Activated CD8-positive, alpha-beta memory T cell treated with anti-CD3 and anti-CD28 coated beads for 1 hour (primary cell): ENCODE results near the gene ADM2.

Experiments used
- DNase-seq, 2 donors: peaks; one replicate each; pipeline ENCODE4 v3.0.0-alpha.2; 2020; ENCODE audit warnings: low read depth in 1 of 2; ENCODE audit errors: extremely low read depth in 1 of 2

Gene ADM2

GRCh38 chr22:50445071-50445879 is 36.1 kb upstream of the ADM2 start:
- peak in 1 of 2 donors; percentile 24 for DNase-seq

DNA sequence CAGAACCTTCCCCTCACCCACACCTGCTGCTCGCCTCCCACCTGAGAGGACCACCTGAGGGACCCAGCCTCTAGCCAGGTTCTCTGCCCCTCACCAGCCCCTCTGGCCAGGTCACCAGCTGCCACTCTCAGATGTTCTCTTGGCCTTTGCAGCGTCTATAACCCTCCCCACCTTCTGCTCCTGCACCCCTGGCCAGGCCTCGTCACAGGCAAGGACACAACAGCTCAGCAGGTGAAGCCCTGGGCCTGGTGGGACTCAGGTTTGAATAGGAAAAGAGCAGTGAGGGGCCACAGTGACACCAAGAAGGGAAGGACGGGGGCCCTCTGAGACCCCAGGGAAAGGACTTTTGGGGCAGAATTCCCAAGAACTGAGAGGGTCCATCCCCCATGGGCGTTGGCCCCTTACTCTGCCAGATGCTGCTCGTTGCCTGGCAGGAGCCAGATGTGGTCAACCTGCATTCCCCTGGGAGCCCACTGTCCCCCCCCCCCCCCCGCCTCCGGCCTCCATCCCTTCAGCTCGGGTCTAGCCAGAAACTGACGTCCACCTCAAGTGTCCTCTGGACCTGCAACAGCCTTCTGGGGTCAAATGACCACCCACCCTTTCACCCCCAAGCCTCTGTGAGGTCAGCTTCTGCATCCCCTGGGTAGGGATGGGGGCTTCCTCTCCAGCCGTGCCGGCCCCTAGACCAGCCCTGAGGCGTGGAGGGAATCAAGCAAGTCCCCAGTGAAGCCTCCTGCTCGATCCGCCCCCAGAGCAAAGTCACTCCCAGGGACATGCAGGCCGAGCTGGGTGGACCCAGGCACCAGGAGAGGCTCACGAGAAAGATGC is 35.2 kb upstream of the ADM2 start:
- DNase-seq, result no peak

- no peak for DNase-seq
Observed at GRCh38 chr22:50446708-50447575, 34.4 kb upstream of the ADM2 start.

GRCh38 chr22:50447576-50448551 is 33.5 kb upstream of the ADM2 start:
- no peak for DNase-seq

GRCh38 chr22:50452649-50453048 is 28.7 kb upstream of the ADM2 start:
- DNase-seq, result no peak

GRCh38 chr22:50454556-50455075 is 26.7 kb upstream of the ADM2 start:
- DNase-seq, result no peak

- no peak for DNase-seq
Observed at GRCh38 chr22:50455201-50455600, 26.1 kb upstream of the ADM2 start.

- DNase-seq, result no peak
Observed at GRCh38 chr22:50456026-50456425, 25.3 kb upstream of the ADM2 start.

DNA sequence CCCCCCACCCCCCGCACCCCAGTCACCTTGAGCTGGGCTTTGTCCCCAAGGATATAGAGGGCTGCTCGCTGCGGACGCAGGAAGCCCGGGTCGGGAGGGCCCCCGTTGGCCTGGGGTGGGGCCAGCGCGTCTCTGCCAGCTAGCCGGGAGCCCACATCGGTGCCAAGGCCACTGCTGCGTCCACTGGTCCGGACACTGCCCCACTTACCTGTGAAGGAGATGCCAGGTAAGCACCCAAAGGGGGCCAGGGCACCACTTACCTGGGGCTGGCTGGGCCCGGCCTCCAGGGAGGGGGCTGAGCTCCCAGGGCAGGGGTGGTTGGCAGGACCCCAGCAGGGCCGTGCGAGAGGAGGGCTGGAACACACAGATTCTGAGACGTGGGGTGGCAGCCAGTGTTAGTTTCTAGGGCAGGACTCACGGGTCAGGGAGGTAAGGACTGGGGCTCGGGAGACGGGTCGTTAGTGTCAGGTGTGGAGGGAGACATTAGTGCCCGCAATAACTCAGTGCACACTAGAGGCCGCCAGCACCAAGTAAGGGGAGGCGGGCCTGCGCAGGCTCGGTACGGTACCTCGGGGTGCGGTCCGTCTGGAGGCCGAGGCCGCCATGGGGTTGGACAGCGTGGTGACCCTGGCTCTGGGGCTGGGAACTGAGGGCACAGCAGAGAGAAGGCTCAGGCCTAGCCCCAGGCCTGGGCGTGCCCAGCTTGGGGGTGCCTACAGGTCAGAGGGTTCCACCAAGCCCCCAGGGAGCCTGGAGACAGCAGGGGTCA is 24.7 kb upstream of the ADM2 start:
- no peak for DNase-seq

DNA sequence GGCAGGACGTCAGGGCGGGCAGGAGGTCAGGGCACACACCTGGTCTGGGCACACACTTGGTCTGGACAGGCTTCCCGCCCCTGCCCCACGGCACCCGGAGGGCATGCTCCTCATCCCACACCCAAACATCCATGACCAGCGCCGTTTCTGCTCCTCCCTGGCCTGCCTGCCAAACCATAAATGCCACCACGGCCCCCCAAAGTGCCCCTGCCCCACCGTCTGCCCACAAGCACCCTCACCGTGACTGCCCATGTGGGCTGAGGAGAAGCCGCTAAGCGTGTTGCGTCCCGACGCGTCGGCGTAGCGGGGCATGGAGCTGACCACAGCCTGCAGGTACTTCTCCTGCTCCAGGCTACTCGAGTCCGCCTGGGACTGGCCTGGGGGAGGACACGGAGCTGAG is 22.3 kb upstream of the ADM2 start:
- no peak for DNase-seq

DNA sequence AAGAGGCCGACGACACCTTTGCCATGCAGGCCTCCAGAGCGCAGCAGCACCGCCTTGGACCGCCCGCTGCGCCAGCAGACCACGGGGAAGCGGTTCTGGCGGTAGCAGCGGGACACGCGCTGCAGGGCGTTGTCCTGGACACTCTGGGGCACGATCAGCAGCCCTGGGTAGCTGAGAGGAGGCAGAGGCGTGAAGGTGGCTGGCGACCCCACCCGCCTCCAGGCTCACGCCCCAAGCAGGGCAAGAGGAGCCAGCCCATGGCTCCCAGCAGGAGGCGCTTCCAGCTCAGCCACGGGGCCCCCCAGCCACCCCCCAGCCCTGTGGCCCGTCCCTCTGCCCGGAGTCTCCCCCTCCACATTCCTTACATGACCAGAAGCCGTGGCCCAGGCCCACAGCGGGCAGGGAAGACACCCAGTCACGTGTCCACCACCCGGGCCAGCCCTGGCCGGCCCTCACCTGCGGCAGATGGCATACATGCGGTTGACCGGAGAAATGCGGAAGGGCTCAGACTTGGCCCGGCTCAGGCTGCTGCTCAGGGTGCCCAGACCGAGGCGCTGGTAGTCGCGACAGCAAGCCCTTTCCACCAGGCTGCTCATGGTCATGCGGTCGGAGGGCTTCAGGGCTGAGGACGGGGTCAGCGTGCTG is 21.7 kb upstream of the ADM2 start:
- DNase-seq, result no peak

- DNase-seq, result no peak
Observed at GRCh38 chr22:50460938-50461337, 20.4 kb upstream of the ADM2 start.

DNA sequence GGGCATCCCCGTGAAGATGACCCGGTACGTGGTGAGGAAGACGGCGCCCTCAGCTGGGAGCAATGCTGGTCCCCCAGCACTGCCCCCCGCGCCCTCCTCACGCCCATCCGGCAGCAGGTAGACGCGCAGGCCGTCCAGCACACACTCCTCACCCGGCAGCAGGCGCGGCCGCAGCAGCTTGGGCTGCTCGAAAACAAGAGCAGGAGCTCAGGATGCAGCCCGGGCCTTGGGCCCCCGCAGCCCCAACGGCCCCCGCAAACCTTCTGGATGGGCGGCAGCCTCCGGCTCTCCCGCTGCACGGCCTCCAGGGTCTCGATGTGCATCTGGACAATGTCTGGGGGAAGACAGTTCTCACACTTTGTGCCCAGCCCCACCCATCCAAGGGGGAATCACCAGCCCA is 19.8 kb upstream of the ADM2 start:
- DNase-seq, result no peak

DNA sequence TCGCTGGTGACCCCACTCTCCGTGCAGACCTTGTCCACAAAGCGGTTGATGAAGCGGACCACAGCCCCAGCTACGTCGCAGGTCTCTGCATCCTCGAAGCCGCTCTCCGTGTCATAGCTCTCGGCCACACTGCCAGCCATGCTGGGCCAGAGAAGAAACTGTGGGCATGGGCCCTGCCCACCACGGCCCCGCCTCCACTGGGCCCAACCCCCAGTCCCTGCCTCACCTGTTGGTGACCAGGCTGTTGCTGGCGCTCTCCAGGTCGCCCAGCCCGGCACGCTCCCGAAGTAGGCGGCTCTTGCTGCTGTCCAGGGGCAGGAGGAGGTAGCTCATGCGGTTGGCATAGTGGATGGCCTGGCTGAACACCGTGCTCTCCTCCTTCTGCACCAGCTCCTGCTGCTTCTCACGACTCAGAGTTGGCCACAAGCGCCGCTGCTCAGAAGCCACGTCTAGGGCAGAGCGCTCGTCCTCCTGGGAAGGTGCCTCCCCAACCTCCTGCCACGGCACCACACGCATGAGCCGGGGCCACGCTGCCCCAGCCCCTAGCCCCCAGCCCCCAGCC is 19.3 kb upstream of the ADM2 start:
- no peak for DNase-seq

GRCh38 chr22:50463188-50463900 is 18.0 kb upstream of the ADM2 start:
- DNase-seq, result no peak

DNA sequence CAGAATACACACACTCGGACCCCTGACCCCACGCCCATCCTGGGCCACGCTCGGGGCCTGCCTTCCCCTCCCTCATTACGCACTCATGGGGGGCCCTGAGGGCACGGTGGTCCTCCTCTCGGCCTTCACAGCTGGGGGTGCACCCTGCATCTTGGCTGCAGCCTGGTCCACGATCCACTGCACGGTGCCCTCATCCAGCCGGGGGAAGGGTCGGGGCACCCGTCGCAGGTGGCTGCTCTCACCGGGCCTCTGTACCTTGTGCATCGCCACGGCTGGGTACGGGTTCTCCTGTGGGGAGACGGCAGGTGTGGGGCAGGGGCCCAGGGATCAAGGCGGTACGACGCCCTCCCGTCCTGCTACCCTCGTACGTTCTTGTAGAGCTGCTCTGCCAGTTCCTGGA is 16.9 kb upstream of the ADM2 start:
- DNase-seq, result no peak

DNA sequence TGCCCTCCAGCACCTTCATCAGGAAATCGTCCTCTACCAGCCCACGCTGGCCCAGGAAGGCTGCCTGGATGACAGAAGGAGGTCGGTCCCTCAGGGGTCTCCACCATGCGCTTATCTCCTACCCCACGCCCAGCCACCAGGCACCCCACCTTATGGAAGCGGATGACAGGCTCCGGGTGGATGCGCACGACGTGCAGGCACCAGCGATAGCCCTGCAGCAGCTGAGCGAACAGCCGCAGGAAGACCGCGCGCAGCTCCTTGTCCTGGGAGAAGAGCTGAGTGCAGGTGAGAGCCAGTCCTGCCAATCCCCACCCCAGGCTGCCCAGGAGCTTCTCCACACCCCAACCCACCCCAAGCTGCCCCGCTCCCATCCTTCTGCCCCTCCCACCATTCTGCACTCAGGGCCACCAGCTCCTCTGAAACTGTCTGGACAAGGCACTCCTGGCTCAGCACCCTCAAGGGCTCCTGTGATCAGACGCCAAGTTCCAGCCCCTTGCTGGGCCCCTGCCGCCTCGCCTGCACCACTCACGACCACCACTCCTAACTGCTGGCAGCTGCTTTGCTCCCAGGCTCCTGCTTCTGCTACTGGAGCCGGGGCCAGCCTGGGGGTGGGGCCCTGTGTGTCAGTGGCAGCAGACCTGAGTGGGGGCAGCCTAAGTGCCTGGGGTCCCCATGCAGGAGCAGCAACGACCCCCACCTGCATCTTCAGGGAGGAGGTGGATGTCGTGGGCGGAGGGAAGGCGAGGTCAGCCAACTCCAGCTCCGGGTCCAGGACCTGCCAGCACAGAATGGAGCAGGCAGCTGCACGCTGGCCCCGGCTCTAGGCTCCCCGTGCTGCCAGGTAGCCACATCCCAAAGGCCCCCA is 16.0 kb upstream of the ADM2 start:
- no peak for DNase-seq
